Myometrial cell (primary cell): ENCODE data around the gene PDXP. TPM values are rescaled to one million over a fixed set of nuclear protein-coding genes. Genes with fewer than 3 reads are reported as not detected.

ENCODE experiments used
- total RNA-seq: library from RNA; depleted of rRNA; stranded (reverse); fragments of >200 nt; gene quantifications from 2 replicates; pipeline ENCODE4 v1.2.3, GENCODE V29; 2015

Gene PDXP
- total RNA-seq: 9.5 and 11.7 TPM in 2 replicates

GRCh38 chr22:37658133-37659065 lies at the start of gene PDXP:
Gene PDXP, plus strand, starts transcription at chr22:37658723. Its CDS starts 60 bp downstream, at chr22:37658783.

GRCh38 chr22:37639070-37639760 lies 19.3 kb upstream of the PDXP start, which contains the start of gene SH3BP1:
Gene SH3BP1, plus strand, starts transcription at chr22:37639669. Its CDS starts 119 bp downstream, at chr22:37639788.

GRCh38 chr22:37674951-37675929 lies 16.7 kb downstream of the PDXP start, which contains the start of gene LGALS1:
Gene LGALS1, plus strand, starts transcription at chr22:37675636. Its CDS starts 67 bp downstream, at chr22:37675703.

GRCh38 chr22:37686002-37686982 lies 27.8 kb downstream of the PDXP start, which contains the start of gene NOL12:
Gene NOL12, plus strand, starts transcription at chr22:37686343. Its CDS starts 50 bp downstream, at chr22:37686393.

GRCh38 chr22:37696657-37697537 lies 38.4 kb downstream of the PDXP start, which contains the start of gene TRIOBP:
Gene TRIOBP, plus strand, starts transcription at chr22:37697048. Its CDS starts 4,318 bp downstream, at chr22:37701366.

Other genes starting within 250 kb of the PDXP start
- gene ELFN2, start 231.2 kb upstream of the PDXP start, total RNA-seq: 4.9 and 5.8 TPM in 2 replicates
- not detected in 2 replicates for gene MFNG, start 172.3 kb upstream of the PDXP start, total RNA-seq
- gene CARD10, start 139.3 kb upstream of the PDXP start, total RNA-seq: 8.7 and 12.1 TPM in 2 replicates
- gene CDC42EP1, start 98.2 kb upstream of the PDXP start, total RNA-seq: 58.0 and 69.5 TPM in 2 replicates
- gene LGALS2, start 78.6 kb upstream of the PDXP start, total RNA-seq: not detected in 2 replicates
- gene GGA1, start 49.9 kb upstream of the PDXP start, total RNA-seq: 39.5 and 49.3 TPM in 2 replicates
- gene SH3BP1, start 19.1 kb upstream of the PDXP start, total RNA-seq: 41.8 and 49.6 TPM in 2 replicates
- 10,618 and 15,072 TPM in 2 replicates for gene LGALS1, start 16.9 kb downstream of the PDXP start, total RNA-seq
- gene NOL12, start 27.6 kb downstream of the PDXP start, total RNA-seq: 15.9 and 50.2 TPM in 2 replicates
- gene TRIOBP, start 38.3 kb downstream of the PDXP start, total RNA-seq: 215 and 222 TPM in 2 replicates
- gene GCAT, start 149.2 kb downstream of the PDXP start, total RNA-seq: 38.8 and 43.0 TPM in 2 replicates
- gene GALR3, start 164.7 kb downstream of the PDXP start, total RNA-seq: not detected in 2 replicates
- 41.8 and 44.3 TPM in 2 replicates for gene ANKRD54, start 185.6 kb downstream of the PDXP start, total RNA-seq
- gene EIF3L, start 190.7 kb downstream of the PDXP start, total RNA-seq: 369 and 415 TPM in 2 replicates
- 22.8 and 31.4 TPM in 2 replicates for gene MICALL1, start 247.6 kb downstream of the PDXP start, total RNA-seq